HepG2 (cell line): ENCODE results near the gene SLC25A10. TPM values are rescaled to one million over a fixed set of nuclear protein-coding genes. Genes with fewer than 3 reads are reported as not detected.

Experiments
- ARHGAP35 ChIP-seq: sonication (generic); formaldehyde crosslinking; IDR thresholded peaks from 2 replicates; pipeline ENCODE4 v1.9.0; 2022; ENCODE audit warnings: mild to moderate bottlenecking, inconsistent platforms, moderate library complexity, missing genetic modification reagents, borderline replicate concordance
- DNMT3B ChIP-seq: conservative IDR thresholded peaks from 2 replicates; pipeline ENCODE4 v1.6.1; 2016; ENCODE audit warnings: missing biosample characterization, control low read depth
- FOXO4 ChIP-seq: sonication (generic); formaldehyde crosslinking; conservative IDR thresholded peaks from 2 replicates; pipeline ENCODE4 v1.8.1; 2023; ENCODE audit warnings: missing genetic modification reagents
- HMG20A ChIP-seq: IDR thresholded peaks from 2 replicates; pipeline ENCODE4 v1.6.1; 2016; ENCODE audit warnings: borderline replicate concordance
- IKZF1 ChIP-seq: fragments of 450-650 bp; IDR thresholded peaks from 2 replicates; pipeline ENCODE4 v1.7.1; 2016
- NR2F6 ChIP-seq, 2 experiments: IDR thresholded peaks; 2 replicates each; pipeline ENCODE4 v1.6.1; 2016; ENCODE audit warnings: antibody characterized with exemption in 1 of 2, mild to moderate bottlenecking in 1 of 2
- SETDB1 ChIP-seq: sonication (generic); formaldehyde crosslinking; IDR thresholded peaks from 2 replicates; pipeline ENCODE4 v1.5.1; 2020; ENCODE audit warnings: missing genetic modification reagents, mild to moderate bottlenecking, borderline replicate concordance
- SMARCE1 ChIP-seq: fragments of 450-650 bp; IDR thresholded peaks from 2 replicates; pipeline ENCODE4 v1.6.1; 2017; ENCODE audit warnings: borderline replicate concordance
- TAF1 ChIP-seq: sonication (generic); formaldehyde crosslinking; IDR thresholded peaks from 2 replicates; pipeline ENCODE4 v1.4.0; 2020; ENCODE audit warnings: missing genetic modification reagents
- ZFP82 ChIP-seq: sonication (generic); formaldehyde crosslinking; IDR thresholded peaks from 2 replicates; pipeline ENCODE4 v1.5.1; 2020; ENCODE audit warnings: mild to moderate bottlenecking, missing genetic modification reagents, borderline replicate concordance
- ZKSCAN5 ChIP-seq: sonication (generic); formaldehyde crosslinking; IDR thresholded peaks from 2 replicates; pipeline ENCODE4 v1.5.1; 2020; ENCODE audit warnings: mild to moderate bottlenecking, missing genetic modification reagents
- ZNF225 ChIP-seq: sonication (generic); formaldehyde crosslinking; IDR thresholded peaks from 2 replicates; pipeline ENCODE4 v1.4.0; 2020; ENCODE audit warnings: mild to moderate bottlenecking, missing genetic modification reagents
- ZNF280B ChIP-seq: sonication (generic); formaldehyde crosslinking; IDR thresholded peaks from 2 replicates; pipeline ENCODE4 v1.5.0; 2020; ENCODE audit warnings: missing genetic modification reagents, mild to moderate bottlenecking, borderline replicate concordance
- ZNF30 ChIP-seq: sonication (generic); formaldehyde crosslinking; IDR thresholded peaks from 2 replicates; pipeline ENCODE4 v1.5.0; 2020; ENCODE audit warnings: mild to moderate bottlenecking, missing genetic modification reagents
- polyA plus RNA-seq, 8 experiments: library from polyadenylated mRNA; depleted of rRNA in 3 of 8; stranded (reverse) in 7 of 8; unstranded in 1 of 8; fragments of >200 nt; fragmentation: Illumina TruSeq in 4 of 8; extraction: Trizol in 4 of 8; gene quantifications; 2 replicates each; pipeline versions ENCODE4 v1.2.1 to v1.2.3, GENCODE V29; 2011 to 2016; ENCODE audit warnings: low read depth in 4 of 8, missing spikeins in 1 of 8, mixed read lengths in 1 of 8; ENCODE audit not compliant: insufficient read depth in 1 of 8
- total RNA-seq, 5 experiments: library from RNA; depleted of rRNA; stranded (reverse); fragments of >200 nt; fragmentation: Illumina TruSeq; extraction: Trizol; gene quantifications; 2 replicates each; pipeline ENCODE4 v1.2.3, GENCODE V29; 2016; ENCODE audit warnings: low read depth in 1 of 5
- TF ChIP-seq, protein P1 (sequence below): sonication (generic); formaldehyde crosslinking; IDR thresholded peaks from 2 replicates; pipeline ENCODE4 v1.4.0; 2020; ENCODE audit warnings: missing genetic modification reagents
- TF ChIP-seq, protein P2 (sequence below): sonication (generic); formaldehyde crosslinking; IDR thresholded peaks from 2 replicates; pipeline ENCODE4 v1.5.0; 2020; ENCODE audit warnings: missing genetic modification reagents
- TF ChIP-seq, protein P3 (sequence below): sonication (generic); formaldehyde crosslinking; IDR thresholded peaks from 2 replicates; pipeline ENCODE4 v1.5.0; 2020; ENCODE audit warnings: mild to moderate bottlenecking, missing genetic modification reagents

SLC25A10 gene
- total and polyA plus RNA-seq, 2 of the 13 experiments (the other 11 are each of a cell fraction or from before 2014, with no cell fraction given), result 46.5 to 140 TPM

DNA sequence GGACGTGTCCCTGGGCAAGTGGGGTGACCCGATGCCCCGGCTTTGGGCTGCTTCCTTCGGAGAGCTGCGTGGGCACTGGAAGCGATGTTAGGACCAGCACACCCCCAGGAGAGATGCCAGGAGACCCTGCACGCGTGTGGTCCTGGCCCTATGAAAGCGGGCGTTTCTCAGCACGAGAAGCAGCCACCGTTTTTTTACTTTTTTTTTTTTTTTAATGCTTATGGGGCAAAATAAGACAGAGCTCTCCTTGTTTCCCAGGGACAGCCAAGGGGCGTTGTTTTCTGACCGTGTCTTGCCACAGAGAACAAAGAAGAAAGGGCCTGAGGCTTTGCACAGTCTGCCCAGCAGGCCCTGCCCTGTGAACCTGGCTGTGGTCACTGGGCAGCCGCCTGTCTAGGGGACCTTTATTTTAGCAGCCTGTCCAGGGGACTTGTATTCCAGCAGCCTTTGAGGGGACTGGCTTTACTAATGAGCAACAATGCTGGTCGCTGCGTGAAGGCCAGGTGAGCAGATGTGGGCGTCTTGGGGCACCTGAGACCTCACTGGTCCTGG is 996 bp downstream of the SLC25A10 start (continued):
- TF ChIP-seq, protein P1, sequence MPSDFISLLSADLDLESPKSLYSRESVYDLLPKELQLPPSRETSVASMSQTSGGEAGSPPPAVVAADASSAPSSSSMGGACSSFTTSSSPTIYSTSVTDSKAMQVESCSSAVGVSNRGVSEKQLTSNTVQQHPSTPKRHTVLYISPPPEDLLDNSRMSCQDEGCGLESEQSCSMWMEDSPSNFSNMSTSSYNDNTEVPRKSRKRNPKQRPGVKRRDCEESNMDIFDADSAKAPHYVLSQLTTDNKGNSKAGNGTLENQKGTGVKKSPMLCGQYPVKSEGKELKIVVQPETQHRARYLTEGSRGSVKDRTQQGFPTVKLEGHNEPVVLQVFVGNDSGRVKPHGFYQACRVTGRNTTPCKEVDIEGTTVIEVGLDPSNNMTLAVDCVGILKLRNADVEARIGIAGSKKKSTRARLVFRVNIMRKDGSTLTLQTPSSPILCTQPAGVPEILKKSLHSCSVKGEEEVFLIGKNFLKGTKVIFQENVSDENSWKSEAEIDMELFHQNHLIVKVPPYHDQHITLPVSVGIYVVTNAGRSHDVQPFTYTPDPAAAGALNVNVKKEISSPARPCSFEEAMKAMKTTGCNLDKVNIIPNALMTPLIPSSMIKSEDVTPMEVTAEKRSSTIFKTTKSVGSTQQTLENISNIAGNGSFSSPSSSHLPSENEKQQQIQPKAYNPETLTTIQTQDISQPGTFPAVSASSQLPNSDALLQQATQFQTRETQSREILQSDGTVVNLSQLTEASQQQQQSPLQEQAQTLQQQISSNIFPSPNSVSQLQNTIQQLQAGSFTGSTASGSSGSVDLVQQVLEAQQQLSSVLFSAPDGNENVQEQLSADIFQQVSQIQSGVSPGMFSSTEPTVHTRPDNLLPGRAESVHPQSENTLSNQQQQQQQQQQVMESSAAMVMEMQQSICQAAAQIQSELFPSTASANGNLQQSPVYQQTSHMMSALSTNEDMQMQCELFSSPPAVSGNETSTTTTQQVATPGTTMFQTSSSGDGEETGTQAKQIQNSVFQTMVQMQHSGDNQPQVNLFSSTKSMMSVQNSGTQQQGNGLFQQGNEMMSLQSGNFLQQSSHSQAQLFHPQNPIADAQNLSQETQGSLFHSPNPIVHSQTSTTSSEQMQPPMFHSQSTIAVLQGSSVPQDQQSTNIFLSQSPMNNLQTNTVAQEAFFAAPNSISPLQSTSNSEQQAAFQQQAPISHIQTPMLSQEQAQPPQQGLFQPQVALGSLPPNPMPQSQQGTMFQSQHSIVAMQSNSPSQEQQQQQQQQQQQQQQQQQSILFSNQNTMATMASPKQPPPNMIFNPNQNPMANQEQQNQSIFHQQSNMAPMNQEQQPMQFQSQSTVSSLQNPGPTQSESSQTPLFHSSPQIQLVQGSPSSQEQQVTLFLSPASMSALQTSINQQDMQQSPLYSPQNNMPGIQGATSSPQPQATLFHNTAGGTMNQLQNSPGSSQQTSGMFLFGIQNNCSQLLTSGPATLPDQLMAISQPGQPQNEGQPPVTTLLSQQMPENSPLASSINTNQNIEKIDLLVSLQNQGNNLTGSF (CRISPR knock-in tag), result no peak
- TF ChIP-seq SMARCE1 (no peak), ZNF280B (CRISPR knock-in tag) (0 out of 2 replicates have a peak, but pooled peaks have one; percentile 4), DNMT3B (0 out of 2 replicates have a peak, but pooled peaks have one; percentile 26), SETDB1 (CRISPR knock-in tag) (no peak), ZNF225 (CRISPR knock-in tag) (no peak), IKZF1 (no peak), TAF1 (CRISPR knock-in tag) (no peak), ZFP82 (CRISPR knock-in tag) (peak; percentile 33; the same call in 1 of the 2 replicates), NR2F6 (IDR thresholded peaks at IDR 0.05) (no peak), NR2F6 (CRISPR knock-in tag; IDR thresholded peaks at IDR 0.05) (no peak), ARHGAP35 (no peak), ZKSCAN5 (CRISPR knock-in tag) (no peak), FOXO4 (0 out of 2 replicates have a peak, but pooled peaks have one; percentile 81), ZNF30 (CRISPR knock-in tag) (peak; percentile 89; the same call in 1 of the 2 replicates), HMG20A (CRISPR knock-in tag) (no peak)
- TF ChIP-seq, protein P2, sequence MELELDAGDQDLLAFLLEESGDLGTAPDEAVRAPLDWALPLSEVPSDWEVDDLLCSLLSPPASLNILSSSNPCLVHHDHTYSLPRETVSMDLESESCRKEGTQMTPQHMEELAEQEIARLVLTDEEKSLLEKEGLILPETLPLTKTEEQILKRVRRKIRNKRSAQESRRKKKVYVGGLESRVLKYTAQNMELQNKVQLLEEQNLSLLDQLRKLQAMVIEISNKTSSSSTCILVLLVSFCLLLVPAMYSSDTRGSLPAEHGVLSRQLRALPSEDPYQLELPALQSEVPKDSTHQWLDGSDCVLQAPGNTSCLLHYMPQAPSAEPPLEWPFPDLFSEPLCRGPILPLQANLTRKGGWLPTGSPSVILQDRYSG, result no peak
- TF ChIP-seq, protein P3, sequence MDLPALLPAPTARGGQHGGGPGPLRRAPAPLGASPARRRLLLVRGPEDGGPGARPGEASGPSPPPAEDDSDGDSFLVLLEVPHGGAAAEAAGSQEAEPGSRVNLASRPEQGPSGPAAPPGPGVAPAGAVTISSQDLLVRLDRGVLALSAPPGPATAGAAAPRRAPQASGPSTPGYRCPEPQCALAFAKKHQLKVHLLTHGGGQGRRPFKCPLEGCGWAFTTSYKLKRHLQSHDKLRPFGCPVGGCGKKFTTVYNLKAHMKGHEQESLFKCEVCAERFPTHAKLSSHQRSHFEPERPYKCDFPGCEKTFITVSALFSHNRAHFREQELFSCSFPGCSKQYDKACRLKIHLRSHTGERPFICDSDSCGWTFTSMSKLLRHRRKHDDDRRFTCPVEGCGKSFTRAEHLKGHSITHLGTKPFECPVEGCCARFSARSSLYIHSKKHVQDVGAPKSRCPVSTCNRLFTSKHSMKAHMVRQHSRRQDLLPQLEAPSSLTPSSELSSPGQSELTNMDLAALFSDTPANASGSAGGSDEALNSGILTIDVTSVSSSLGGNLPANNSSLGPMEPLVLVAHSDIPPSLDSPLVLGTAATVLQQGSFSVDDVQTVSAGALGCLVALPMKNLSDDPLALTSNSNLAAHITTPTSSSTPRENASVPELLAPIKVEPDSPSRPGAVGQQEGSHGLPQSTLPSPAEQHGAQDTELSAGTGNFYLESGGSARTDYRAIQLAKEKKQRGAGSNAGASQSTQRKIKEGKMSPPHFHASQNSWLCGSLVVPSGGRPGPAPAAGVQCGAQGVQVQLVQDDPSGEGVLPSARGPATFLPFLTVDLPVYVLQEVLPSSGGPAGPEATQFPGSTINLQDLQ (CRISPR knock-in tag), result no peak
